GM19452 (cell line): ENCODE measurements around the gene CHIA.

ENCODE experiments used
- ATAC-seq: cut with Tn5 transposase; IDR thresholded peaks from one replicate; pipeline ENCODE4 v1.9.1; 2021; ENCODE audit not compliant: unreplicated experiment

The CHIA gene

GRCh38 chr1:111361761-111362160 lies 71.1 kb downstream of the CHIA start:
- no peak for ATAC-seq

GRCh38 chr1:111364690-111365089 lies 74.0 kb downstream of the CHIA start:
- ATAC-seq, result no peak

DNA sequence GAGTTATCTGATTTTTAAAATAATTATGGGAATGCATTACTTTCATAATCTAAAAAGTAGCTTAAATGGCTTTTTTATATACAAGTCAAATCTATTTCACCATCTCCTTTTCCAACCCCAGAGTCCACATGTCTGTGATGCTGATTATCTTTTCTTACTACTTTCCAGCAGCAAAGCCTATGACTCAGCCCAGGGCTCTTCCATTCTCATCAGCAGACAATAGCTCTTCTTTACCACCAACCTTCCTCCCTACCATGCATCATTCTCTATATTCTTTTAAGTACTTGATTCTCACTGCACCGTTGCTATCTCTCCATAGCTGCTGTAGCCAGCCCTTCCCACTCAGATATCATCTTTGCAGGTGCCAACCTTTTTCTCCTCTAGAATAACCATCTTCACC lies 75.6 kb downstream of the CHIA start:
- no peak for ATAC-seq

GRCh38 chr1:111369177-111369576 lies 78.5 kb downstream of the CHIA start:
- no peak for ATAC-seq

DNA sequence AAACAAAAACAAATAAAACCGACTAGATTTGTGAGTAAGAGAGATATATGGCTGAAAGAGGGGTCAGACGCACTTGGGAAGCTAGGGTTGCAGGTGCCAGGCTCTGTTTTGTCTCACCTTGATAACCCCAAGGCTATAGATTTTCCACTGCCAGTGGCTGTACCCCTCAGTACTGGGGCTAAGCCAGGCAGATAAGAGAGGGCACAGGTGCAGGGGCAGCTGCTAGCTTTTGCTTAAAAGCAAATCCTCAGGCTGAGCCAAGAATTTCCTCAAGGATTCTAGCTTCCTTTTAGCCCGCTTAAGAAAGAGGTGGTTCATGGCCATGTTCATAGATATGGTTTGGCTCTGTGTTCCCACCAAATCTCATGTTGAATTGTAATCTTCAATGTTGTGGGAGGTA lies 79.0 kb downstream of the CHIA start:
- no peak for ATAC-seq
